SK-N-MC (cell line): ENCODE measurements around the gene PIK3CG.

Experiments
- EZH2 ChIP-seq: fragments of 200-600 bp; sonication (generic); IDR thresholded peaks from one replicate; pipeline ENCODE4 v1.6.1; 2017; ENCODE audit warnings: antibody characterized with exemption
- POLR2AphosphoS5 ChIP-seq: IDR thresholded peaks from 2 replicates; pipeline ENCODE4 v1.6.1; 2012; ENCODE audit warnings: mild to moderate bottlenecking, low read depth, low read length, borderline replicate concordance

DNA sequence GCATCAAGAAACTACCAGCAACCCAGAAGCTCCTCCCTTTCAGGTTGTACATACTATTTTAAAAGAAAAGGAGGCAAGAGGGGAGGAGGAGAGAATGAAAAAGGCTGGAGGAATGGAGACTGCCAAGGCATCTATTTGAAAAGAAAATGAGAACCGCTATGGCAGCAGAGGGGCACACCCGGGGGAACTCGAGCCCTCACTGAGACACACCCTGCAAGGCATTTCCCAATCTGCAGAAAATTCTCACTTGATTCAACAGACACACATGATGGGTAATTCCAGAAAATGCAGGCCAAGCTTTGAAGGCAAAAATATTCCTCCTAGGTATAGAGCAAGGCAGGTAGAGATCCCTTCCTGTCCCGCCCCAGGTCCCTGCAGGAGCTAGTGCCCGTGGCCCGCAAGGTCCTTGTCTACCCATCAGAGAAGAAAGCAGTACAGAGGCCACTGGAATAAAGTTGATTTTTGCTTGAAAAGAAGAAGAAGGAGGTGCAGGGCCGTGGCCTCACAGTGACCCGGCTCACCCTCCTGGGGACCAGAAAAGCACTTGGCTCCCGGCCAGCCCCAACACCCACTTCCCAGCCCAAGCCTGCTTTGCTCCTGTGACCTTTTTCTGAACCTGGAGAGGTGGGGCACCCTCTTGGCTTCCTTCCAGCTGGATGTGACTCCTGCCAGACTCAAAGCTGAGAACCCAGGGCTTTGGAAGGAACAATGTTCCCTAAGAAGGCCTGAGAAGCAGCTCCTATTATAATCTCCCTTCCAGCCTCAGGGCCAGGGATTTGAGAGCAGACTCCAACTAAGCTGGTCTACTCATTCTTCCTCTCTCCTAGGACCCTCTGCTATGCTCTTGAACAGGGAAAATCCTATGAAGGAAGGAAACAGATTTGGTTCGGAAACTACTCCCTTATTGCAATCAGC lies 6.2 kb upstream of the PIK3CG start:
- TF ChIP-seq EZH2 = no peak
- TF ChIP-seq POLR2AphosphoS5 = no peak
